ENCODE data around the gene CYB5RL.

The CYB5RL gene

DNA sequence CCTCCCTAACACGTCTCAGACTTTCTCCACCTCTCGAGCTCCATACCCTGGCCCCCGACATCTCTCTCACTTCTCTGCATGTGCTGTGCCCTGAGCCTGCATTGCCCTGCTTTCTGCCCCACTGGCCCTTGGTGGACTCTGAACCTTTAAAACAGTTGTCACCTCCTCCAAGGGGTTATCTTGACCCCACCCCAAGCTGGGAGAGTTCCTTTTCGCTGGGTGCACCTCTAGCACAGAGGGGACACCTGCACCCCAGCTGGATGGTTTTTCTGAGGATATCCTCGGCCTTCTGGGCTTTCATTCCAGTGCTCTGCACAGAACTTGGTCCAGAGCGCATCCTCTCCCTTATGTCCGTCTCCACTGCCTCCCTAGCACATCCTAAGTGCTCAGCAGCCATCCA is 42.8 kb downstream of the CYB5RL start:
- no peak for DNase-seq

DNA sequence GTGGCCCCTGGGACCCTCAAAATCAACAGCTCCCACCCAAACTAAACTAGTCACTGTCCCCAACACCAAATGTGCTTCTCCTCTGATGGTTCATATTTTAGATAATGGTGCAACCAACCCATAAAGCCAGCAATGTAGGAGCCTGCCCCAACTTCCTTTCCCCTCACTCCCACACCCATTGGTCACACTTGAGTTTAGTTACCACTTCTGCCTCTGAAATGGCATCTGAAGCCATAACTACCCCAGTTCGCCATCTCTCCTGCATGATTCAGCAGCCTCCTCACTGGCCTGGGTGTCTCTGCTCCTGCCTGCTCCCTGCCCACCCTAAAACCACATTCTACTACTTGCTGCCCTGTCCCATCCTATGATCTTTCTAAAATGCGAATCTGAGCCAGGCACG is 43.6 kb downstream of the CYB5RL start:
- DNase-seq, result no peak

DNA sequence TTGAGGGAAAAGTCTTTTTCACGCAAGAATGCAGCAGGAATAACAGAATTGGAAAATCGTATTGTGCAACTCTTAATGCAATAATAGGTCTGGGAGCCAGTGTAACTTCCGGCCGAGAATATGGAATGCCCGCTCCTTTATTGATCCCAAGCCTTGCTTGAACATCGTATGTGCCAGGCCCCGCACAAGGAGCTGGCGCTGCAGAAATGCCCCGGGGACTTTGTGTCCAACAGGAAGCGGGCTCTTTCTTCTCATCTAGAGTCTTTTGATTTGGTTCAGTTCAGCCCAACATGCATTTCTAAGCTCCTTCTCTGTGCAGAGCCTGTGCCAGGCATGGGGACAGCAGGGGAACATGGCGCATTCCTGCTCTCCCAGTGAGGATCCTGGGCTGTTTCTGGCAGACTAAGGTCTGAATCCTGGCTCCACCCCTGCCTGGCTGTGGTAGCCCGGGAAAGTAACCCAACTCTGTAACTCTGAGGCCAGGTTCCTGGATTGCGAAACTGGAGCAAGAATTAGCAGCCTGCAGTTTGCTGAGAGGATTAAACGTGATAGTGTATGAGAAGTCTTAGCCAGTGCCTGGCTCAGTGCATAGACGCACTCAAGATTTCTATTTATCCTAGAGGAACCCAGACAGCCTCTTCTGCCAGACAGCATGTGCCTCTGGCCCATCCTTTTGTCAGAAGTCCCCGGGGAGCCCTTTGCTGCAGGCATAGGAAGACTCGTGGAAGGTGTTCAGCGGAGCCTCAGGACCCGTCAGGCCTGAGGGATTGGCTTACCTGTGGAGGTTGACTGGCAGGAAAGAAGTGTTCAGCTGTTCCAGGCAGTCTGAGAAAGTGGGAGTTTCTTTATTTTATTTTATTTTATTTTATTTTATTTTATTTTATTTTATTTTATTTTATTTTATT is 46.0 kb downstream of the CYB5RL start:
- peak; percentile 32 for DNase-seq

DNA sequence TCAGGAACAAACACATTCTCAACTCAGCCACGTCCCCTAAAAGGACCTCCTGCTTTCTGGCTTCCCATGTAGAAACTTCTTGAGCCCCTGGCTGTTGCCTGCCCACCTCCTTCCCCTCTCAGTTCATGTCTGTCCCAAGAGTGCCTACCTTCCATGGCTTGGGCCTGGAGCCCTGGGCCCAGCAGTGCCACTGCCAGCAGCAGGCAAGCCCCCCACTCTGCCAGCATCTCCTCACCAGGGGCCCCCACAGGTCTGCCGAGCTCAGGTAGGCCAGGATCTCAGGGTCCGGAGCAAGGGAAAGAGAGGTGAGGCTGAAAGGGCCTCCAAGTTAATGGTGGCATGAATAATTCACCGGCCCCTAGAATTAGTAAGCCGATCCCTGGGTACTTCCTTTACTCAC is 47.1 kb downstream of the CYB5RL start, which contains the start of gene CDCP2:
Gene CDCP2, minus strand, starts transcription at position 305 of the 400 bp plus-strand sequence. Its CDS starts 78 bp downstream, at position 227.
- no peak for DNase-seq

GRCh38 chr1:54151013-54151412 is 48.8 kb downstream of the CYB5RL start:
- no peak for DNase-seq

Data from NCI-H2107 (cell line).